NCI-H446 (cell line): ENCODE results near the gene ENC1.
A peak's percentile ranks its signal among the peaks of the same experiment; 100 is the strongest.

ENCODE experiments used
- DNase-seq, 2 experiments: peaks; one replicate each; lab custom pipeline; 2025; lab: John Stamatoyannopoulos, UW

Gene ENC1

DNA sequence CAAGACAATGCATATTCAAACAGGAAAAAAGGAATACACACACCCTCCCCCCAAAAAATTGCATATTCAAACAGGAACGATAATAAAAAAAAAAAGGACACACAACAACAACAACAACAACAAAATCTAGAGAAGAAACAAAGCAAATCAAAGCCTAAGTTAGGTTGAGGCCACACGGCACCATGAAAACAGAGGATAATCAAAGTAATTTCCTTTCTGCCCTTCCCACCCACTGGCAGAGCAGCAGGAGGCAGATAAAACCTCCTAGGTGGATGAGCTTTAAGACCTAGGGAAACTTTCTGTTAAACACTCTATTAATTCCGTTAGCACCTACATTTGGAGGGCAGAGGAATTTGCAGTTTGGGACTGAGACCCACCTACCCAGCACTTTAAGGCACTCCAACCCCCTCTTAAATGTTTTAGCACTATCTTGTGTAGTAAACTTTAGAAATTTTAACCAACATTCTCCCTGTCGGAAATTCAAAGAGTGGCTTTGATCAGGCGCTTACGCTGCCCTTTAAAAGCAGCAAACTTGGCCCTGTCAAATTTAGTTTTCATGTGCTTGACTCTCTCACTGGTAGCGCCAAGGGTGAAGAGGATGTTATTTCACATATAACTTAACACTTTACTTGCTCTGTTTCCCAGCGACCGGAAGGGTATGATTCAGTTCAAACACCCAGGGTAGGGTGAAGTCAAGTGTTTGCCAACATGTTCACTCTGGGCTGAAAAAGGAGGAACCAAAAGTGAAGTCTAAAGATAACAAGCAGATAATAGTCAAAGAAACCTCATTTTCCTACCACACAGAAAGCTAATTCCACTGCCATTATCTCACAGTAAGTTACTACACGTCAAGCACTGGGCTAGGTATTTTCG is 9.2 kb downstream of the ENC1 start:
- DNase-seq: no peak

DNA sequence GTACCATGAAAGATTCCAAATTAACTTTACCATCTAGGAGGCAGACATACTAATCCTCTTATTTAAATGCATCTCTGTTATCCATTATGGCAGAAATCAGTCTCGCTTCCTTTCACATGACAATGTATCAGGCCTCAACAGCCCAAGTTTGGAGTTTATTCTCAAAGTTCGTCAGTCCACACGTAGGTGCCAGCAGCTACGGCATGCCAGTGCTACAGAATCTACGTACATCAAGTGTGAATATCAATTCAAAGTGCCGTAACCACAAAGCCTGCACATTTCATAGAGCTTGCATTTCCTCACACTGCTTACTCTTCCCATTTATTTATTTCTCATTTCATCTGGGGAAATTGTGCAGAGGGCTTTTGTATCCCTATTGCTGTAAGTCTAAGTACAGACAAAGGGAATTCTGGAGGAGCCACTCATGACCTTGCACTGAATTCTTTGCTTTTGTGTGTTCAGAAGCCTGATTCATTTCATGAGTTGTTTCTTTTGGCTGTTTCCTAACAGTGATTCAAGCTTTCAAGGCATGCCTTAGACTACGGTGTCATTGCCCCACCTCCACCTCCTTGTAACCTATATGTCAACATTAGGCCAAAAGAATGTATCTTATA is 10.0 kb downstream of the ENC1 start:
- no peak for DNase-seq

- DNase-seq: no peak
Measured at GRCh38 chr5:74629326-74629725, 11.2 kb downstream of the ENC1 start.

DNA sequence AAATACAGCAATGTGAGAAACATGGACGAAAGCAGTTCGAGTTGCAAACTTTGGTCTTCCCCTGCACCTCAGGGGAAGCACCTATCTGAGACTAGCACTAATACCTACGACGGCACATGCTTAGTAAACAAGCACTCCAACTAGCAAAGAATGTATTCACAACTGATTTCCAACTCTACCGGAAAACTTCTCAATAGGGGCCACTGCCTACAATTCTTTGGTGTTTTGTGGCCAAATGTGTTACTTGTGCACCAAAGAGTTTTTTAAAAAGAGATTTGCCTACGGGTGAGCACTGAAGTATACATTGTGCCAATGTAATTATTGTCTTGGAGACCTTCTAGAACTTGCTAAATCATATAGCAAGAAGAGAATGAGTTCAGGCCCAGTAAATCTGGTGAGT is 12.2 kb downstream of the ENC1 start:
- DNase-seq: no peak

GRCh38 chr5:74627646-74628279 is 12.8 kb downstream of the ENC1 start:
- no peak for DNase-seq

DNA sequence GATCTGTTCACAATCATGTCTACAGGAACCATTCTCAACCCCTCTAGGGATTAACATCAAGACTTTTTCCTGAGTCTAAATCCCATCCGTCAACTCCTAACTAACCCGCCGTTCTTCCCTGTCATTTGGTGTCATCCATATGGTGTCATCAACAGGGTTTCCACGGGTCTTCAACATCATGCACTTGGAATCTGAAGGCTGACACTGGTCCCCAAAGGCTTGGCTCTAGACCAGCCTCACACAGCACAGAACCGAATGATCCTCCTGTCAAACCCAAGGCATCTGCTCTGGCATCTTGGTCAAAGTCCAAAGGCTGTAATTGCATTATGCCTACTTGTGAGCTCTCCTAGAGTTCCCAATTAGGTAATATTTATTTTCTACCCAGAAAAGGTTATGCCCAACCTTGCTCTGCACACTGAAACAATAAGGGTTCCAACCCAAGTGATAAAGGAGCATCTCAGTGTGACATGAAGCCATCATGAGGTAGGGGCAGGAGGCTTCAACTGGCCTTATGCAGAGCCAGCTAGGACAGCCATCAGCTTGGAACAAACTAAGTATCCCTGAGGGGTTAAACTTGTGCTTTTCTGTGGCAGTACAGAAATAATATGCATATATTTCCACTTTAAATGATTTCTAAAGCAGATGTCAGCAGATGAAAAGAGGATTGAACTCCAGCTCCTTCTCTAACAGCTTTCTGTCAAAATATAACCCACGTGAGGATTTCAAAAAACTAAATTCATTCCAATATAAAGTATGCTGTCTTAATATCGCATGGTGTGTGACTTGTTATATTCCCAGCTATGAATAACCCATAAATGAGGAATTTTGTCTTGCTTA is 13.9 kb downstream of the ENC1 start:
- peak; percentile 82 to 83 for DNase-seq

DNA sequence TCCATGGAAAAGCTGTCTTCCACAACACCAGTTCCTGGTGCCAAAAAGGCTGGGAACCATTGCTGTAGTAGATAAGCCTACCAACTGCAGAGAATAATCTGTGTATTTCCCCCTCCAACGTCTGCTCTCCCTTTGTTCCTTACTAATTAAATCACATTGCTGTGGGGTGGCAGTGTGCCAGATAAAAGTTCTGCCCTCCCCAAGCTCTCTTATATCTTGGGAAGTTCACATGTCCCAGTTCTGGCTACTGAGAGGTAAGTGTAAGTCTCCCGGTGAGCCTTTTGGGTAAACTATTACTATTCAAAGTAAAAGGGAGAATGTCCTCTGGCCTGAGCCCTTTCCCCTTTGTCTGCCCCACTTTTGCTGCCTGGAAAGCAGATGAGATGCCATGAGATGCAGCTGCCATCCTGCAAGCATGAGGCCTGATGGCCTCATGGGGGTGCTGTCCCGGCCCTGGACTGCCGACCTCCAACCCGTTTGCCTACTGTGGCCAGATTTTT is 14.7 kb downstream of the ENC1 start:
- peak; percentile 66 to 71 for DNase-seq

DNA sequence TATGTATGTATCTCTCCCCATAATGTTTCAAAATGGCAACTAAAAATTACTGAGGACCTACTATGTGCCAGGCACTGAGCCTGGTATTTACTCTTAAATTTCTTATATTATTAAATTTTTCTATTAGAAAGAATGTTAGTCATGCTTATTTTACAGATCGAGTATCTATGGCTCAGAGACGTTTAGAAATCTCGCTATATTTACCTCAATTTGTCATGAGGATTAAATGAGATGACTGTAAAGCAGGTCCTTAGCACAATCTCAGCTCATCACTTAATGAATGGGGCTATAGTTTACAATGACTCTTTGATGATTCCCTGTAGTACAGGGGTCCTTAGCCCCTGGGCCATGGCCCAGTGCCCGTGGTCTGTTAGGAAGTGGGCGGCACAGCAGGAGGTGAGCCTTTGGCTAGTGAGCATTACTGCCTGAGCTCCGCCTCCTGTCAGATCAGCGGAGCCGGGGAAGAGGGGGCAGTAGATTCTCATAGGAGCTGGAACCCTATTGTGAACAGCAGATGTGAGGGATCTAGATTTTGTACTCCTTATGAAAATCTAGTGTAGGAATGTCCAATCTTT is 15.5 kb downstream of the ENC1 start:
- no peak for DNase-seq

DNA sequence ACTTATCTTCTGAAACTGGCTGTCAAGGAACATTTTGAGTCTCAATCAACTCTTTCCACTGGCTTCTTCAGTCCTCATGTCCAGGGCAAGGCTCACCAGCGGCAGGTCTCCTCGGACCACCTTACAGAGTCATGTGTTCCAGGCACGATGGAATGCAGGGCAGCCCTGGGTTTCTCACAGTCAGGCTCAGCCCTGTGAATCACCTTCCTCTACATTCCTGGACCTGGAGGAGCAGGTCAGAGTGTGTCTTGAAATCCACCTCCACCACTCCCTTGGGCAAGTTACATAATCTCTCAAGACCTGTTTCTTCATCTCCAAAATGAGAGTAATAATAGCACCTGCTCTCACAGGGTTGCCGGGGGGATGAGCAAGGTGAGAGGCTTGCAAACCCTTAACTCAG is 16.0 kb downstream of the ENC1 start:
- DNase-seq: no peak

DNA sequence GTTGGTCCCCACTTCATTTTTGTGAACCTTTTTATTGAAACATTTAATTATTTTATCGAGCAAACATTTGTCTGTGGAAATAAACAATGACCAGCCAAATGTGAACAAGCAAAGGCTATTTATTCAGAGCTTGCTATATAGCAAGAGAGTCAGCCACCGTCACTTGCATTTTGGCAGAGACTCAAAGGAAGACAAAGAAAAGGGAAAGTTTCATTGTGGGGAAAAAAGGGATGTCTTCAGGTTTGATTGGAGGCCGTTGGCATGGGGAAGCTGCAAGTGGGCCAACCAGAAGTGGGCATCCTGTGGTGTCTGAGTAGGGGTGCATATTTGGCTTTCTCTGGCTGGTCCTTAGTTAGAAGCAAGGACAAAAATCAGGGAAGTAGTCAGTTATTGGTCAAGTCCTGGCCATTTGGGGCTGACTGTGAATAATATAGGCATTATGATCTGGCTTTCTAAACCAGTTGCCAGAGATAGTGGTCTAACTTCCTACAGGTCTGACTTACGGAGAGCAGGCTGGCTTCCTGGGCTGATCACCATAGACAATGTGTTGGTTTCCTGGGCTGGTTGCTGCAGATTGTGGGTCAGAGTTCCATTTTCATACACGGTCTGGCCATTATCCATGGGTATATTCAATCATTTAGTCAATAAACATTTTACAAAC is 16.6 kb downstream of the ENC1 start:
- DNase-seq: no peak

- no peak for DNase-seq
Measured at GRCh38 chr5:74623006-74623611, 17.4 kb downstream of the ENC1 start.

DNA sequence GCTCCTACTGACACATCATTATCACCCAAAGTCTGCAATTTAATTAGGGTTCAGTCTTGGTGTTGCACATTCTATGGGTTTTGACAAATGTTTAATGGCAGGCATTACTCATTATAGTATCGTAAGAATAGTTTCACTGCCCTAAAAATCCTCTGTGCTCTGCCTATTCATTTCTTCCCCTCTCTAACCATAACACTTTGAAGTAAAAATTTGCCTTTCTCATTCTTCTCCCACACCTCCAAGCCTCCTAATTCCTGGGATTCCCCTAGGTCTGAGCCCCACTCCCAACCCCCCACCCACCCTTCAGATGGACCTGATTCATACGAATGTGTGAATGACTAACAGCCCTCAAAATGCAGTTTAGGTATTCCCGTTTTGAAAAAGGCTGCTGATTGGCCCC is 18.4 kb downstream of the ENC1 start:
- no peak for DNase-seq

DNA sequence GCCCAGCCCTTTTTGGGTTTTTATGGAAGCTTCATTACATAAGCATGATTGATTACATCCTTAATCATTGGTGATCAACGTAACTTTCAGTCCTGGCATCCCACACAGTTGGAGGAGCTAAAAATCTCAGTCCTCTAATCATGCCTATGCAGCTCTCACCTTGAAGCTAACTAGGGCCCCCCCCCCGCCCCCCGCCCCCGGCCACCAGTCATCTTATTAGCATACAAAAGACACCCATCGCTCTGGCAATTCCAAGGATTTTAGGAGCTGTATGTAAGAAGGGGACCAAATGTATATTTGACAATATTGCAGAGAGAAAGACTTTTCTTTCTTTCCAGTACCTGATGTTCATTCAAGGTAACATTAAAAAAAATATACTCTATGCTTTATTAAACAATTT is 19.0 kb downstream of the ENC1 start:
- no peak for DNase-seq

DNA sequence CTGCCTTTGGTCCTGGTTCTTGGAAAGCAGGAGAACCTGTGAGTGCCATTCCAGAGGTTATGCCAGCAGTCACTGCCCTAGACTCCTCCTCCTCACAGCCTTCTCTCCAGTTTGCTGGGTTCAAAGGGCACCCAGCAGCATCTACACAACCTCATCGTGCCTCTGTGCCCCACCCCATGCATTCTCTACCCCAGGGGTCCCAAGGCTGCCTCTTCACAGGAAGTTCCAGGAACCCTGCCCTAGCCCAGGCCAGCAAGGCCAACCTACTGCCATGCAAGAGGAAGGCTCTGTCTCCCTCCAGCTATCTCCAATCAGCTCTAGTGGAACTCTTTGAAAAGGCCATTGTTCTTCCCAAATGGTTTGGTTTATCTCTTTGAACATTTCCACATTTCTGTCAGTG is 21.2 kb downstream of the ENC1 start:
- DNase-seq: no peak

GRCh38 chr5:74618106-74618505 is 22.4 kb downstream of the ENC1 start:
- DNase-seq: no peak

GRCh38 chr5:74617202-74617601 is 23.3 kb downstream of the ENC1 start:
- DNase-seq: no peak

DNA sequence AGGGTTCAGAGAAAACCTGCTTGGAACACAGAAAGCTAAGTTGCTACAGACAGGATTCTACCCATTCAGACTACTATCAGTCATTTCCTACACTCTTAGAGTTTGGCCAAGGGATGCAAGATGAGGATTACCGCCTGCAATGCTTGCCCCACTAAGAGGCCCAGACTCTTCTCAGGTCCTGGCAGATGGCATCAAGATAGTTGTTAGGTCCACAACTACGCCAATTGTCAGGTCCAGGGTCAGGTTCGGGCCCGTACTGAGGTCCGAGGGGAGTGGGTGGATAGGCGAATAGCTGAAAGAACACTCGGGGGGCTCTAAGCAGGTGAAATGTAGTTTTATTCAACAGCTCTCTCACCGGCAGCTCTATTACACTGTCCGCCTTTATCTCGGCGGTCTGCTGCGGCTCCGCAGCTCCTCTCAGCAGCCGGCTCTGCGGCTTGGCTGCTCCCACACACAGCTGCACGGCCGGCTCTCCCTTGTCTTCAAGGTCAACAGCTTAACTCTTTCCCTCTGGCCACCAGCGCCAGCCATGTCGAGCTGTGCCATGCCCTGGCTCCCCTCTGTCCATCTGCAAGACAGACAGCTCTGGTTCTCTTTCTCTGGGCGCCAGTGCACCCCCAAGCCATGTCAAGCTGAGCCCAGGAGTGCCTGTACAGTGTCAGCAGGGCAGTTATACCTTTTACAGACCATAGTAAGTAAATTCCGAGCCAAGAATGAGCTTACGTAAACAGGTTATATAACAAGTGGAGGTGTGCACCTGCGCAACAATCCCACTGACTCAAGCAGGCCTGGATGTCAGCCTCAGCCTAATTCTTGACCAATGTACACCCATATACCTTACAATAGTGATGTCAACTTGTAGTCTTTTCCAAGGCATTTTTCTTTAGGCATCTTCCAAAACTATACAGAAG is 24.0 kb downstream of the ENC1 start:
- no peak for DNase-seq

DNA sequence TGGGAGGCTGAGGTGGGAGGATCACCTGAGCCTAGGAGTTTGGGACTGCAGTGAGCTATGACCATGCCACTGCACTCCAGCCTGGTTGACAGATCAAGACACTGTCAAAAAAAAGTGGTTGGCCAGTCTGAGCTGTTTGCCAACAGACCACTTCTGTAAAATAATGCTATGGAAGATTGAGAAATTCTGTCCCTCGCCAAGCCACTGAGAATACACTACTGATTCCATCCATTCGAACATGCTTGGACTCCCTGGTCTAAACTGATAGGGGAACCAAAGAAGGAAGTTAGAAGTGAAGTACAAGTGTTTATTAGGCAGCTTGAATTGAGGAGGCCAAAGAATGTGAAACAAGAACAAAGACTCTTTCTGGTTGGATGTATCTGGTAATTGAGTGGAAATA is 27.2 kb downstream of the ENC1 start:
- no peak for DNase-seq

- no peak for DNase-seq
Measured at GRCh38 chr5:74612045-74612444, 28.5 kb downstream of the ENC1 start.
